Activated CD4-positive, alpha-beta T cell treated with anti-CD3 and anti-CD28 coated beads, Interleukin-2, amount 50 U/mL, for 24 hours (primary cell): ENCODE results near the gene MAD2L1BP.

Experiments
- DNase-seq, 2 donors: peaks; one replicate each; pipeline ENCODE4 v3.0.0-alpha.2; 2020; ENCODE audit warnings: low read depth in 1 of 2, low spot score in 1 of 2

Gene MAD2L1BP

GRCh38 chr6:43666196-43666920, 30.7 kb downstream of the MAD2L1BP start:
- no peak for DNase-seq

- peak; percentile 77 to 84 for DNase-seq
Observed at GRCh38 chr6:43667245-43668150, 31.9 kb downstream of the MAD2L1BP start.

GRCh38 chr6:43668151-43669028, 32.8 kb downstream of the MAD2L1BP start:
- peak in 1 of 2 donors; percentile 21 for DNase-seq

GRCh38 chr6:43669050-43669921, 33.6 kb downstream of the MAD2L1BP start:
- no peak for DNase-seq

GRCh38 chr6:43669922-43670622, 34.4 kb downstream of the MAD2L1BP start:
- no peak for DNase-seq

- DNase-seq, result no peak
Observed at GRCh38 chr6:43670623-43670986, 35.0 kb downstream of the MAD2L1BP start.

- DNase-seq, result no peak
Observed at GRCh38 chr6:43671011-43671800, 35.6 kb downstream of the MAD2L1BP start.

GRCh38 chr6:43671801-43672690, 36.4 kb downstream of the MAD2L1BP start:
- DNase-seq, result no peak

- no peak for DNase-seq
Observed at GRCh38 chr6:43673444-43674084, 37.9 kb downstream of the MAD2L1BP start.

GRCh38 chr6:43674291-43674690, 38.7 kb downstream of the MAD2L1BP start:
- no peak for DNase-seq

- no peak for DNase-seq
Observed at GRCh38 chr6:43674921-43675320, 39.3 kb downstream of the MAD2L1BP start.

GRCh38 chr6:43676962-43677606, 41.4 kb downstream of the MAD2L1BP start:
- no peak for DNase-seq

GRCh38 chr6:43677759-43678158, 42.1 kb downstream of the MAD2L1BP start:
- DNase-seq, result no peak

- DNase-seq, result no peak
Observed at GRCh38 chr6:43678341-43678740, 42.7 kb downstream of the MAD2L1BP start.

- no peak for DNase-seq
Observed at GRCh38 chr6:43679057-43679456, 43.4 kb downstream of the MAD2L1BP start.

- DNase-seq, result no peak
Observed at GRCh38 chr6:43680308-43681200, 44.9 kb downstream of the MAD2L1BP start.
